Vagina (tissue), 2 donors: ENCODE results near the gene IFNGR1. TPM values are rescaled to one million over a fixed set of nuclear protein-coding genes. Genes with fewer than 3 reads are reported as not detected.

Experiments used
- DNase-seq, 2 donors: peaks; one replicate each; pipeline ENCODE4 v3.0.0-alpha.2; 2017; ENCODE audit errors: extremely low spot score in 2 of 2
- H3K27ac ChIP-seq: fragments of 200-600 bp; sonication (generic); one replicate; pipeline ENCODE4 v1.5.1; 2019
- H3K27me3 ChIP-seq: fragments of 200-600 bp; sonication (generic); one replicate; pipeline ENCODE4 v1.5.1; 2019
- H3K36me3 ChIP-seq, 2 donors: fragments of 200-600 bp; sonication (generic); one replicate each; pipeline ENCODE4 v1.5.1; 2017 to 2019
- H3K4me1 ChIP-seq: fragments of 200-600 bp; sonication (generic); one replicate; pipeline ENCODE4 v1.5.1; 2019
- H3K4me3 ChIP-seq, 2 donors: fragments of 200-600 bp; sonication (generic); 1 replicate in 1 of 2; 2 replicates in 1 of 2; pipeline ENCODE4 v1.5.1; 2016 to 2019
- H3K9me3 ChIP-seq: fragments of 200-600 bp; sonication (generic); one replicate; pipeline ENCODE4 v1.5.1; 2019
- CTCF ChIP-seq, 3 experiments: fragments of 450-650 bp in 2 of 3; fragments of 200-600 bp in 1 of 3; sonication (generic) in 1 of 3; IDR thresholded peaks; one replicate each; pipeline ENCODE4 v1.5.1; 2017 to 2019; ENCODE audit warnings: antibody characterized with exemption in 3 of 3, mild to moderate bottlenecking in 2 of 3, moderate library complexity in 2 of 3
- POLR2A ChIP-seq, 2 donors: fragments of 450-650 bp; IDR thresholded peaks; one replicate each; pipeline ENCODE4 v1.6.1; 2017; ENCODE audit warnings: antibody characterized with exemption in 2 of 2, mild to moderate bottlenecking in 2 of 2, moderate library complexity in 2 of 2
- POLR2AphosphoS5 ChIP-seq, 2 donors: sonication (generic); formaldehyde crosslinking; IDR thresholded peaks; one replicate each; pipeline ENCODE4 v1.9.0; 2017; ENCODE audit warnings: antibody characterized with exemption in 2 of 2, mild to moderate bottlenecking in 2 of 2, low read depth in 1 of 2; ENCODE audit not compliant: insufficient read depth in 1 of 2
- intact Hi-C: fragments of 100-400 bp; cut with DNase I; formaldehyde crosslinking; loops from one replicate; pipeline ENCODE4 v1.15.1; 2023
- total RNA-seq: library from RNA; depleted of rRNA; stranded (reverse); fragments of >200 nt; gene quantifications from one replicate; pipeline ENCODE4 v1.2.3, GENCODE V29; 2016

The IFNGR1 gene
- total RNA-seq, 1 donor from 2014 or later, result 76.6 TPM

DNA sequence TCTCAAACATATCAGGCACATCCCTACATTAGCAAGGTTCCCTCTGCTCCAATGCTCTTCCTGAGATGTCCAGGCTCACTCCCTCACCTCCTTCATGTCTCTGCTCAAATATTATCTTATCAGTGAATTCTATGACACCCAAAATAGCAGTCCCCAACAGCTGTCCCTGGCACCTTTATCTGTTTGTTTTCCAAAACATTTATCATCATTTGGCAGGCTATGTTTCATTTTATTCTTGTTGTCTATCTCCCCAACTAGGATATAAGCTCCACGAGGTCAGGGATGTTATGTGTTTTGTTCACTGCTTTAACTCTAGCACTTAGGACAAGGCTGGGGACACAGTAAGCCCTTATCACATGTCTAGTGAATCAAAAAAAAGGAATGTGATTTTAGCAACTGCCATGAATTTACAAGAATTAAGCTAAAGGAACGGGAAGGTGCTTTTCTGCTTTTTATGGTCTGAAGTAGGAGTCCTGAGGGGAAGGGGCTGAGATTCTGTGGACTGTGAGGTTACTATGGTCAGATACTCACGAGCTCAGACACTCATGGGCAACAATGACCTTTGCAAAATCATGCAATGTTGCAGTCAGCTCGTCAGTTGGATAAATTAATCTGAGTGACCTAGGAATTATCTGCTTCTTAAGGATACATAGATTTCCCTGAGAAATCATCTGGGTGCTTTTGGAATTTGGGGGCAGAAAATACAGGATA lies 43.9 kb downstream of the IFNGR1 start:
- DNase-seq, result no peak
- Histone ChIP-seq H3K27ac (no peak overlapping the region), H3K4me3 (no peak overlapping the region), H3K27me3 (no peaks in the 10 kb centered on the region), H3K9me3 (no peaks in the 10 kb centered on the region), H3K4me1 (no peaks in the 10 kb centered on the region), H3K36me3 (no peaks in the 10 kb centered on the region)
- no peak for TF ChIP-seq CTCF (IDR thresholded peaks at IDR 0.05)
- TF ChIP-seq POLR2AphosphoS5 (IDR thresholded peaks at IDR 0.05; ENCODE audit: insufficient read depth in 1 of 2, low read depth in 1 of 2), result no peak
- TF ChIP-seq POLR2A (IDR thresholded peaks at IDR 0.05), result no peak
- intact Hi-C loops, result no loop called here

GRCh38 chr6:137173501-137173900 lies 45.7 kb downstream of the IFNGR1 start, which contains the start of gene IL22RA2:
IL22RA2 (minus strand) TSS chr6:137173644; CDS start chr6:137161749, 11,895 bp downstream.
- Histone ChIP-seq H3K4me3 (no peak within 1 kb of the TSS), H3K27me3 (no peaks in the 10 kb centered on the region), H3K9me3 (no peaks in the 10 kb centered on the region), H3K4me1 (no peaks in the 10 kb centered on the region), H3K27ac (no peak within 1 kb of the TSS), H3K36me3 (no peaks in the 10 kb centered on the region)
- TF ChIP-seq POLR2A (IDR thresholded peaks at IDR 0.05) (no peak), CTCF (IDR thresholded peaks at IDR 0.05) (no peak), POLR2AphosphoS5 (IDR thresholded peaks at IDR 0.05; ENCODE audit: insufficient read depth in 1 of 2, low read depth in 1 of 2) (no peak)
- intact Hi-C loops, result no loop called here
- DNase-seq, result no peak

GRCh38 chr6:137172734-137173431 lies 46.3 kb downstream of the IFNGR1 start:
- Histone ChIP-seq H3K27me3 (no peaks in the 10 kb centered on the region), H3K9me3 (no peaks in the 10 kb centered on the region), H3K27ac (no peak overlapping the region), H3K36me3 (no peaks in the 10 kb centered on the region), H3K4me3 (no peak overlapping the region), H3K4me1 (no peaks in the 10 kb centered on the region)
- no peak for DNase-seq
- TF ChIP-seq POLR2A (IDR thresholded peaks at IDR 0.05) (no peak), POLR2AphosphoS5 (IDR thresholded peaks at IDR 0.05; ENCODE audit: insufficient read depth in 1 of 2, low read depth in 1 of 2) (no peak), CTCF (IDR thresholded peaks at IDR 0.05) (no peak)
- intact Hi-C loops, result no loop called here

GRCh38 chr6:137171824-137172733 lies 47.1 kb downstream of the IFNGR1 start:
- TF ChIP-seq CTCF (IDR thresholded peaks at IDR 0.05) (no peak), POLR2AphosphoS5 (IDR thresholded peaks at IDR 0.05; ENCODE audit: insufficient read depth in 1 of 2, low read depth in 1 of 2) (no peak), POLR2A (IDR thresholded peaks at IDR 0.05) (no peak)
- Histone ChIP-seq H3K4me3 (no peak overlapping the region), H3K9me3 (no peaks in the 10 kb centered on the region), H3K36me3 (no peaks in the 10 kb centered on the region), H3K4me1 (no peaks in the 10 kb centered on the region), H3K27ac (no peak overlapping the region), H3K27me3 (no peaks in the 10 kb centered on the region)
- intact Hi-C loops, result no loop called here
- no peak for DNase-seq
